ENCODE results near the gene KCNMA1. TPM values are rescaled to one million over a fixed set of nuclear protein-coding genes. Genes with fewer than 3 reads are reported as not detected.

The KCNMA1 gene
- total and polyA plus RNA-seq, 10 of the 15 experiments (the other 5 are each of a cell fraction or from before 2014, with no cell fraction given): 8.5 to 77.0 (median 21.3) TPM

DNA sequence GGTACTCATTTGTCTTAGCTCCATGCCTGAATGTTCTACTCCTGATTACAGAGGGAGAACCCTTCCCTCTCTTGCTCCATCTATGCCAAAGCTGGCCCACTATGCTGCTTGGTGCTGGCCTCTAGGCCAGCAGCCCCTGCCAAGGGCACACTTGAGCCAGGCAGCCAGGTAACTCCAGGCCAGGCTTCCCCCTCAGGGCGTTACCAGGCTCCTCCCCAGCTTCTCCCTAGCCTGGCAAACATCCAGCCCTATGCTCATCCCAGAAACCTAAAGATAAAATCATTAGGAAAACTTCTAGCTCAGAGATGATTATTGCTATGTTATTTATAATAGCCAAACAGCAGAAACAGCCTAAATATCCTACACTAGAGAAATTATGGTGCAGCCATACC is 103.7 kb downstream of the KCNMA1 start:
- no peak overlapping the region for H2AFZ ChIP-seq (ENCODE audit: control insufficient read depth, low read depth, low read length)
- no peaks in the 10 kb centered on the region for H3K4me1 ChIP-seq (ENCODE audit: control insufficient read depth, insufficient read depth, low read length)
- no peaks in the 10 kb centered on the region for H3K9me3 ChIP-seq (replicated peaks; ENCODE audit: control insufficient read depth, insufficient read depth, low read length)
- no peak overlapping the region for H3K27ac ChIP-seq (ENCODE audit: control insufficient read depth, insufficient read depth)
- TF ChIP-seq POLR2AphosphoS5 (IDR thresholded peaks at IDR 0.05; ENCODE audit: low read length) (no peak), BACH1 (IDR thresholded peaks at IDR 0.05; ENCODE audit: borderline replicate concordance) (no peak), TAF1 (IDR thresholded peaks at IDR 0.05; ENCODE audit: borderline replicate concordance, low read depth, low read length) (no peak)
- no peak for DNase-seq (ENCODE audit: low read depth, low spot score)
- H3K4me3 ChIP-seq: no peak overlapping the region
- ChIA-PET RAD21 (ENCODE audit: unreplicated experiment) (interaction anchor here (1.0 to 2.1 kb wide), 7 partner anchors 10 to 107 kb away, joined by 3 to 6 read pairs (median 4); no protein-coding TSS in a partner anchor), CTCF (interaction anchor here (0.9 to 1.6 kb wide), 3 partner anchors 11 to 143 kb away, joined by 3 to 5 read pairs (median 4); no protein-coding TSS in a partner anchor), SMC1A (ENCODE audit: uncharacterized antibody, unreplicated experiment) (interaction anchor here (0.8 to 2.8 kb wide), 10 partner anchors 10 to 283 kb away, joined by 3 to 16 read pairs (median 4); no protein-coding TSS in a partner anchor), POLR2A (interaction anchor here (0.8 to 4.1 kb wide), 4 partner anchors 11 to 22 kb away, joined by 3 to 17 read pairs (median 5); no protein-coding TSS in a partner anchor)
- H3K9ac ChIP-seq (ENCODE audit: control insufficient read depth, insufficient read depth, low read length): no peak overlapping the region
- no peak for ATAC-seq
- H3K4me2 ChIP-seq (ENCODE audit: control insufficient read depth, insufficient read depth): no peak overlapping the region
- in situ Hi-C loops (cut with MboI) (no loop called here), intact Hi-C loops (cut with micrococcal nuclease; ENCODE audit: unreplicated experiment) (no loop called here)
- no peaks in the 10 kb centered on the region for H4K20me1 ChIP-seq (ENCODE audit: control insufficient read depth, insufficient read depth)
- FAIRE-seq: no peak
- BruUV-seq (replicated peaks): no TSS peak
- no peaks in the 10 kb centered on the region for H3K27me3 ChIP-seq (replicated peaks in 1 of 2; ENCODE audit: control insufficient read depth in 2 of 2, insufficient read depth in 2 of 2, low read length in 1 of 2)
- 0% methylated on average over 1 of the region's 1 CpG for WGBS (ENCODE audit: insufficient coverage, insufficient replicate concordance, low lambda C conversion rate, missing lambda C conversion rate)
- H3K79me2 ChIP-seq (ENCODE audit: control insufficient read depth, insufficient read depth, low read length): no peaks in the 10 kb centered on the region
- H3K36me3 ChIP-seq (ENCODE audit: control insufficient read depth in 2 of 2, insufficient read depth in 2 of 2, low read length in 1 of 2): no peaks in the 10 kb centered on the region

DNA sequence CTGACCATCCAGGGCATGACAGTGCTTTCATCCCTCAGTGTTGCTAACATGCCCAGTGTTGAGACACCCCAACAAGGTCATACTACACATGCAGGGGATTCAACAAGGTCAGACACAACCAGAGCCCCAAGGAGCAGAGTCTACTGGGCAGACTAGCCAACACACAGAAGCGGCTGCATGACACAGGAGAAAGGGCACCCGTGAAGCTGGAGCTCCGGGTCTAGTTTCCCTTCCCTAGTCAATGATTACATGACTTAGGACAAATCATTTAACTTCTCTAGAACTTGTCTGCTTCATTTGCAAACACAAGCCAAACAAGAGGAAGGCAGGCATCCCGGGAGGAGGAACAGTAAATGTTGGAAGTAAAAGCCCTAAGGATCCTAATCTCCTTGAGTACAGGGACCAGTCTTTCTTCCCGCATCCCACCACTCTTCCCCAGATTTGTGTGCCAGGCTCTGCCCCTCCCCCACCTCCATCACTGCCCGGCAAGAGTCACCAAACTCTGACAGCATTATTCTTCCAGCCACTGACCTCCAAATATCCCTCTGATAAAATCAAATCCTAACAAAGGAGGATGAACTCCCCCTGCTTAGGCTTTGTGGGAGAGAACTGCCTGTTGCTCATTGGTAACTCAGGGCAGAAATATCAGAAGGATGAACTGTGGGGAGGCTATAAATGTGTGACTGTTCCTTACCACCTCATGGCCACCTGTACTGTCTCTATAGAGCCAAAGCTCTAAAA is 104.3 kb downstream of the KCNMA1 start:
- RAD21 ChIA-PET (ENCODE audit: unreplicated experiment): interaction anchor here (0.9 to 2.1 kb wide), 8 partner anchors 10 to 107 kb away, joined by 3 to 6 read pairs (median 4); no protein-coding TSS in a partner anchor
- SMC1A ChIA-PET (ENCODE audit: uncharacterized antibody, unreplicated experiment): interaction anchor here (0.8 to 2.8 kb wide), 11 partner anchors 9 to 282 kb away, joined by 3 to 16 read pairs (median 4); no protein-coding TSS in a partner anchor
- peak; percentile 61 for FAIRE-seq
- CTCF ChIA-PET: interaction anchor here (0.9 to 1.6 kb wide), 3 partner anchors 10 to 143 kb away, joined by 3 to 5 read pairs (median 4); no protein-coding TSS in a partner anchor
- Histone ChIP-seq H3K4me3 (no peak overlapping the region), H3K79me2 (ENCODE audit: control insufficient read depth, insufficient read depth, low read length) (no peaks in the 10 kb centered on the region), H3K27ac (ENCODE audit: control insufficient read depth, insufficient read depth) (no peak overlapping the region), H4K20me1 (ENCODE audit: control insufficient read depth, insufficient read depth) (no peaks in the 10 kb centered on the region), H3K36me3 (ENCODE audit: control insufficient read depth in 2 of 2, insufficient read depth in 2 of 2, low read length in 1 of 2) (no peaks in the 10 kb centered on the region), H3K9ac (ENCODE audit: control insufficient read depth, insufficient read depth, low read length) (no peak overlapping the region), H3K4me1 (ENCODE audit: control insufficient read depth, insufficient read depth, low read length) (no peaks in the 10 kb centered on the region), H3K9me3 (replicated peaks; ENCODE audit: control insufficient read depth, insufficient read depth, low read length) (no peaks in the 10 kb centered on the region), H3K4me2 (ENCODE audit: control insufficient read depth, insufficient read depth) (no peak overlapping the region), H3K27me3 (replicated peaks in 1 of 2; ENCODE audit: control insufficient read depth in 2 of 2, insufficient read depth in 2 of 2, low read length in 1 of 2) (no peaks in the 10 kb centered on the region), H2AFZ (ENCODE audit: control insufficient read depth, low read depth, low read length) (no peak overlapping the region)
- ATAC-seq: no peak; the same call in 2 of the 3 replicates
- intact Hi-C loops (cut with micrococcal nuclease; ENCODE audit: unreplicated experiment) (no loop called here), in situ Hi-C loops (cut with MboI) (no loop called here)
- POLR2A ChIA-PET: interaction anchor here (0.8 to 4.1 kb wide), 4 partner anchors 11 to 22 kb away, joined by 3 to 17 read pairs (median 5); no protein-coding TSS in a partner anchor
- WGBS (ENCODE audit: insufficient coverage, insufficient replicate concordance, low lambda C conversion rate, missing lambda C conversion rate): 50% methylated on average over 5 of the region's 6 CpGs
- no TSS peak for BruUV-seq (replicated peaks)
- DNase-seq (ENCODE audit: low read depth, low spot score): no peak
- TF ChIP-seq ZBTB40 (IDR thresholded peaks at IDR 0.05; ENCODE audit: borderline replicate concordance): no peak
- TF ChIP-seq POLR2A (IDR thresholded peaks at IDR 0.05; ENCODE audit: low read depth, low read length): no peak
- no peak for TF ChIP-seq MEF2A (IDR thresholded peaks at IDR 0.05; ENCODE audit: insufficient read depth, low read depth, low read length)
- TF ChIP-seq, protein P1, sequence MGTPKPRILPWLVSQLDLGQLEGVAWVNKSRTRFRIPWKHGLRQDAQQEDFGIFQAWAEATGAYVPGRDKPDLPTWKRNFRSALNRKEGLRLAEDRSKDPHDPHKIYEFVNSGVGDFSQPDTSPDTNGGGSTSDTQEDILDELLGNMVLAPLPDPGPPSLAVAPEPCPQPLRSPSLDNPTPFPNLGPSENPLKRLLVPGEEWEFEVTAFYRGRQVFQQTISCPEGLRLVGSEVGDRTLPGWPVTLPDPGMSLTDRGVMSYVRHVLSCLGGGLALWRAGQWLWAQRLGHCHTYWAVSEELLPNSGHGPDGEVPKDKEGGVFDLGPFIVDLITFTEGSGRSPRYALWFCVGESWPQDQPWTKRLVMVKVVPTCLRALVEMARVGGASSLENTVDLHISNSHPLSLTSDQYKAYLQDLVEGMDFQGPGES (IDR thresholded peaks at IDR 0.05): no peak
- TF ChIP-seq HDAC2 (IDR thresholded peaks at IDR 0.05): no peak
- TF ChIP-seq, protein P2, sequence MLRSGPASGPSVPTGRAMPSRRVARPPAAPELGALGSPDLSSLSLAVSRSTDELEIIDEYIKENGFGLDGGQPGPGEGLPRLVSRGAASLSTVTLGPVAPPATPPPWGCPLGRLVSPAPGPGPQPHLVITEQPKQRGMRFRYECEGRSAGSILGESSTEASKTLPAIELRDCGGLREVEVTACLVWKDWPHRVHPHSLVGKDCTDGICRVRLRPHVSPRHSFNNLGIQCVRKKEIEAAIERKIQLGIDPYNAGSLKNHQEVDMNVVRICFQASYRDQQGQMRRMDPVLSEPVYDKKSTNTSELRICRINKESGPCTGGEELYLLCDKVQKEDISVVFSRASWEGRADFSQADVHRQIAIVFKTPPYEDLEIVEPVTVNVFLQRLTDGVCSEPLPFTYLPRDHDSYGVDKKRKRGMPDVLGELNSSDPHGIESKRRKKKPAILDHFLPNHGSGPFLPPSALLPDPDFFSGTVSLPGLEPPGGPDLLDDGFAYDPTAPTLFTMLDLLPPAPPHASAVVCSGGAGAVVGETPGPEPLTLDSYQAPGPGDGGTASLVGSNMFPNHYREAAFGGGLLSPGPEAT (IDR thresholded peaks at IDR 0.05; ENCODE audit: low read depth): no peak
